Left ventricle myocardium inferior (tissue), 1 donor: ENCODE measurements around the gene TPP1. TPM values are rescaled to one million over a fixed set of nuclear protein-coding genes. Genes with fewer than 3 reads are reported as not detected.

Experiments
- DNase-seq: peaks from one replicate; pipeline ENCODE4 v3.0.0-alpha.2; 2020
- H3K27ac ChIP-seq: fragments of 200-600 bp; replicated peaks from 2 replicates; pipeline ENCODE4 v1.8.0; 2021
- H3K27me3 ChIP-seq: fragments of 200-600 bp; 2 replicates; pipeline ENCODE4 v1.8.0; 2021; ENCODE audit warnings: low read depth
- H3K36me3 ChIP-seq: fragments of 200-600 bp; 2 replicates; pipeline ENCODE4 v1.8.0; 2021
- H3K4me1 ChIP-seq: fragments of 200-600 bp; 2 replicates; pipeline ENCODE4 v1.8.0; 2021
- H3K4me3 ChIP-seq: fragments of 200-600 bp; 2 replicates; pipeline ENCODE4 v1.8.0; 2021; ENCODE audit warnings: mild to moderate bottlenecking, moderate library complexity
- H3K9me3 ChIP-seq: fragments of 200-600 bp; replicated peaks from 2 replicates; pipeline ENCODE4 v1.8.0; 2021
- intact Hi-C: fragments of 100-400 bp; cut with micrococcal nuclease; formaldehyde crosslinking; loops from one replicate; pipeline ENCODE4 v1.11.0; 2022
- total RNA-seq: library from RNA; stranded (reverse); fragmentation: NEBNext Ultra II Directional; extraction: Animal tissue kit (Norgen Biotek cat#: 25700); gene quantifications from one replicate; pipeline ENCODE4 v1.2.1, GENCODE V29; 2021
- TF ChIP-seq, protein P1 (sequence below): fragments of 200-600 bp; IDR thresholded peaks from 2 replicates; pipeline ENCODE4 v1.8.0; 2021; ENCODE audit warnings: antibody characterized with exemption, mild to moderate bottlenecking, borderline replicate concordance
- donor health status: DM: no; HTN: yes; CAD: no; lungs with severe emphysema.

The TPP1 gene
- total RNA-seq, 1 donor from 2014 or later, result 84.2 TPM

DNA sequence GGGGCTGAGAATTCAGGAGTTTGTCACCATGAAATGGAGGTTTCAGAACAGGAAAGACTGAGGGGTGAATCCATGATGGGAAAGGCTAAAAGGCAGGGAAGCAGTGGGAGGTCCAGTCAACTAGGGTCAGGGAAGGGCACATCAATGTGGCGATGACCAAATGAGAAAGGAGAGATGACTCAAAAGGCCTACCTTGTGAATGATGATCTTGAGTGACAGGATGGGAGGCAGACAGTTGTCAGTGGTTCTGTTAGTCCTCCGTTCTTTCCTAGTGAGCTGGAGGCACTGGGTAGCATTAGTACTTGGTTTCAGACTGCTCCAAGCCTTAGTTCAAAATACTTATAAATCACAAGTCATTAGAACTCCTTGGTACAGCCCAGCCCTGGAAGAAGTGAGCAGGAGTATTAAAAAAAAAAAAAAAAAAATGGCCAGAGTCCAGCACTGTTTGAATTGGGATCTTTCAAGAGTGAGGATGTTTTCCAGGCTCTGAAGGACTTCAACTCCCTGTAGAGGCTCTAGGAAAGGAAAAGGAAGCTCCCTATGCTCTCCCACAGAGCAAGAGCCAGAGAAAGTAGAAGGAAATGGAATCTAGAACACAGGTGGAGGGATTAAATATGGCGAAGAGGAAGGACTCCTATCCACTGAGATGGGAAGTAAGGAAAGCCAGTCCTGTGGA, 44.7 kb upstream of the TPP1 start:
- H3K4me3 ChIP-seq, result no peak overlapping the region
- peaks cover 13% of the 10 kb centered on the region for H3K4me1 ChIP-seq
- H3K36me3 ChIP-seq, result no peaks in the 10 kb centered on the region
- peak overlapping the region; percentile 51 for H3K27ac ChIP-seq
- intact Hi-C loops, result no loop called here
- TF ChIP-seq, protein P1, sequence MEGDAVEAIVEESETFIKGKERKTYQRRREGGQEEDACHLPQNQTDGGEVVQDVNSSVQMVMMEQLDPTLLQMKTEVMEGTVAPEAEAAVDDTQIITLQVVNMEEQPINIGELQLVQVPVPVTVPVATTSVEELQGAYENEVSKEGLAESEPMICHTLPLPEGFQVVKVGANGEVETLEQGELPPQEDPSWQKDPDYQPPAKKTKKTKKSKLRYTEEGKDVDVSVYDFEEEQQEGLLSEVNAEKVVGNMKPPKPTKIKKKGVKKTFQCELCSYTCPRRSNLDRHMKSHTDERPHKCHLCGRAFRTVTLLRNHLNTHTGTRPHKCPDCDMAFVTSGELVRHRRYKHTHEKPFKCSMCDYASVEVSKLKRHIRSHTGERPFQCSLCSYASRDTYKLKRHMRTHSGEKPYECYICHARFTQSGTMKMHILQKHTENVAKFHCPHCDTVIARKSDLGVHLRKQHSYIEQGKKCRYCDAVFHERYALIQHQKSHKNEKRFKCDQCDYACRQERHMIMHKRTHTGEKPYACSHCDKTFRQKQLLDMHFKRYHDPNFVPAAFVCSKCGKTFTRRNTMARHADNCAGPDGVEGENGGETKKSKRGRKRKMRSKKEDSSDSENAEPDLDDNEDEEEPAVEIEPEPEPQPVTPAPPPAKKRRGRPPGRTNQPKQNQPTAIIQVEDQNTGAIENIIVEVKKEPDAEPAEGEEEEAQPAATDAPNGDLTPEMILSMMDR, result no peak
- no peaks in the 10 kb centered on the region for H3K27me3 ChIP-seq
- no peaks in the 10 kb centered on the region for H3K9me3 ChIP-seq
- no peak for DNase-seq

- TF ChIP-seq, protein P1, result no peak
Measured at GRCh38 chr11:6660712-6661111, 41.5 kb upstream of the TPP1 start.

GRCh38 chr11:6658647-6659046, 39.4 kb upstream of the TPP1 start:
- intact Hi-C loops, result no loop called here
- peaks cover 38% of the 10 kb centered on the region for H3K4me1 ChIP-seq
- H3K36me3 ChIP-seq, result no peaks in the 10 kb centered on the region
- TF ChIP-seq, protein P1, result no peak
- no peak overlapping the region for H3K4me3 ChIP-seq
- H3K9me3 ChIP-seq, result no peaks in the 10 kb centered on the region
- no peak overlapping the region for H3K27ac ChIP-seq
- H3K27me3 ChIP-seq, result no peaks in the 10 kb centered on the region
- no peak for DNase-seq

More at GRCh38 chr11:6660712-6661111, 41.5 kb upstream of the TPP1 start:
- Histone ChIP-seq H3K27ac (no peak overlapping the region), H3K27me3 (no peaks in the 10 kb centered on the region), H3K36me3 (no peaks in the 10 kb centered on the region), H3K9me3 (no peaks in the 10 kb centered on the region), H3K4me3 (no peak overlapping the region), H3K4me1 (peaks cover 31% of the 10 kb centered on the region)
- intact Hi-C loops, result no loop called here
- DNase-seq, result no peak

DNA sequence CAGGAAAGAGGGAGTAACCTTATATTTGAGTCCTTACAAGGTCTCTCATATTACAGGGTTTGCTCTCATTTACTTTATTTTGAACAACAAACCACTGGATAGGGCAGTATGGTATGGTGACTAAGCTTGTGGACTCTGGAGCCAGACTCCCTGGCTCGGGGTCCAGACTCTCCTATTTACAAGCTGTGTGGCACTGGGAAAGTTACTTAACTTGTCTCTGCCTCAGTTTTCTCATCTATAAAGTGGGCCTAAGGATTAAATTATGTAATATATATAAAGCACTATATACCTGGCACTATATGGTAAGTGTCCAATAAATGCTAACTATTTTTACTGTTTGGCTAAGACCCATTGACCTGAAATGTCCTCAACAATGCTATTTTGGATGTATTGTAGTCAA, 38.1 kb upstream of the TPP1 start:
- H3K4me1 ChIP-seq, result peaks cover 42% of the 10 kb centered on the region
- DNase-seq, result no peak
- no peaks in the 10 kb centered on the region for H3K36me3 ChIP-seq
- intact Hi-C loops, result no loop called here
- no peaks in the 10 kb centered on the region for H3K27me3 ChIP-seq
- H3K27ac ChIP-seq, result no peak overlapping the region
- TF ChIP-seq, protein P1, result no peak
- no peaks in the 10 kb centered on the region for H3K9me3 ChIP-seq
- H3K4me3 ChIP-seq, result no peak overlapping the region

GRCh38 chr11:6656936-6657335, 37.7 kb upstream of the TPP1 start:
- H3K4me3 ChIP-seq, result no peak overlapping the region
- DNase-seq, result no peak
- H3K36me3 ChIP-seq, result no peaks in the 10 kb centered on the region
- TF ChIP-seq, protein P1, result no peak
- peaks cover 46% of the 10 kb centered on the region for H3K4me1 ChIP-seq
- no peaks in the 10 kb centered on the region for H3K9me3 ChIP-seq
- intact Hi-C loops, result no loop called here
- H3K27ac ChIP-seq, result peak overlapping the region; percentile 87
- H3K27me3 ChIP-seq, result no peaks in the 10 kb centered on the region

- intact Hi-C loops, result no loop called here
- H3K4me1 ChIP-seq, result peaks cover 50% of the 10 kb centered on the region
- H3K27me3 ChIP-seq, result no peaks in the 10 kb centered on the region
- H3K36me3 ChIP-seq, result no peaks in the 10 kb centered on the region
- TF ChIP-seq, protein P1, result no peak
- peak overlapping the region; percentile 87 for H3K27ac ChIP-seq
- DNase-seq, result no peak
- no peaks in the 10 kb centered on the region for H3K9me3 ChIP-seq
- peak overlapping the region; percentile 68 for H3K4me3 ChIP-seq
Measured at GRCh38 chr11:6656584-6656915, 37.3 kb upstream of the TPP1 start.
